ENCODE data around the gene RXFP4. TPM values are rescaled to one million over a fixed set of nuclear protein-coding genes. Genes with fewer than 3 reads are reported as not detected.

RXFP4 gene
- polyA plus RNA-seq, 1 of the 3 experiments (the other 2 are of a cell fraction), result not detected

DNA sequence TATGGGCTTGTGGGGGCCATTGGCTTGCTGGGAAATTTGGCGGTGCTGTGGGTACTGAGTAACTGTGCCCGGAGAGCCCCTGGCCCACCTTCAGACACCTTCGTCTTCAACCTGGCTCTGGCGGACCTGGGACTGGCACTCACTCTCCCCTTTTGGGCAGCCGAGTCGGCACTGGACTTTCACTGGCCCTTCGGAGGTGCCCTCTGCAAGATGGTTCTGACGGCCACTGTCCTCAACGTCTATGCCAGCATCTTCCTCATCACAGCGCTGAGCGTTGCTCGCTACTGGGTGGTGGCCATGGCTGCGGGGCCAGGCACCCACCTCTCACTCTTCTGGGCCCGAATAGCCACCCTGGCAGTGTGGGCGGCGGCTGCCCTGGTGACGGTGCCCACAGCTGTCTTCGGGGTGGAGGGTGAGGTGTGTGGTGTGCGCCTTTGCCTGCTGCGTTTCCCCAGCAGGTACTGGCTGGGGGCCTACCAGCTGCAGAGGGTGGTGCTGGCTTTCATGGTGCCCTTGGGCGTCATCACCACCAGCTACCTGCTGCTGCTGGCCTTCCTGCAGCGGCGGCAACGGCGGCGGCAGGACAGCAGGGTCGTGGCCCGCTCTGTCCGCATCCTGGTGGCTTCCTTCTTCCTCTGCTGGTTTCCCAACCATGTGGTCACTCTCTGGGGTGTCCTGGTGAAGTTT lies 550 bp downstream of the RXFP4 start:
- Histone ChIP-seq H3K27me3 (ENCODE audit: insufficient read depth) (no peaks in the 10 kb centered on the region), H3F3A (replicated peaks; ENCODE audit: insufficient read depth) (peaks cover 52% of the 10 kb centered on the region), H3K79me2 (ENCODE audit: insufficient read depth) (no peaks in the 10 kb centered on the region), H3K27ac (ENCODE audit: low read depth in 2 of 2, low read length in 1 of 2) (peak overlapping the region in 1 of 2 experiments; percentile 71; a peak in 1 of 4 replicates), H3K36me3 (replicated peaks in 1 of 2; ENCODE audit: control insufficient read depth in 1 of 2, insufficient read depth in 2 of 2, low read length in 1 of 2) (peaks cover 9 to 13% of the 10 kb centered on the region in 2 experiments), H3K4me3 (ENCODE audit: low read depth in 2 of 2, low read length in 1 of 2) (no peak overlapping the region), H3K9me3 (no peaks in the 10 kb centered on the region), H3K4me2 (no peak overlapping the region), H4K20me1 (ENCODE audit: insufficient read depth) (no peaks in the 10 kb centered on the region), H2AFZ (ENCODE audit: low read depth) (no peak overlapping the region), H3K9me2 (no peaks in the 10 kb centered on the region), H3K9ac (no peak overlapping the region), H3K4me1 (ENCODE audit: control insufficient read depth in 1 of 2, insufficient read depth in 2 of 2, low read depth in 1 of 2, low read length in 1 of 2) (peaks cover 17 to 23% of the 10 kb centered on the region in 2 experiments)
- POLR2A ChIA-PET, result no interaction called here
- 92% methylated on average over 16 of the region's 29 CpGs for WGBS (ENCODE audit: low lambda C conversion rate)
- CTCF ChIA-PET, result interaction anchor here (2.5 kb wide), 1 partner anchor 47 kb away, joined by 18 read pairs; no protein-coding TSS in a partner anchor
- TF ChIP-seq, protein P1, sequence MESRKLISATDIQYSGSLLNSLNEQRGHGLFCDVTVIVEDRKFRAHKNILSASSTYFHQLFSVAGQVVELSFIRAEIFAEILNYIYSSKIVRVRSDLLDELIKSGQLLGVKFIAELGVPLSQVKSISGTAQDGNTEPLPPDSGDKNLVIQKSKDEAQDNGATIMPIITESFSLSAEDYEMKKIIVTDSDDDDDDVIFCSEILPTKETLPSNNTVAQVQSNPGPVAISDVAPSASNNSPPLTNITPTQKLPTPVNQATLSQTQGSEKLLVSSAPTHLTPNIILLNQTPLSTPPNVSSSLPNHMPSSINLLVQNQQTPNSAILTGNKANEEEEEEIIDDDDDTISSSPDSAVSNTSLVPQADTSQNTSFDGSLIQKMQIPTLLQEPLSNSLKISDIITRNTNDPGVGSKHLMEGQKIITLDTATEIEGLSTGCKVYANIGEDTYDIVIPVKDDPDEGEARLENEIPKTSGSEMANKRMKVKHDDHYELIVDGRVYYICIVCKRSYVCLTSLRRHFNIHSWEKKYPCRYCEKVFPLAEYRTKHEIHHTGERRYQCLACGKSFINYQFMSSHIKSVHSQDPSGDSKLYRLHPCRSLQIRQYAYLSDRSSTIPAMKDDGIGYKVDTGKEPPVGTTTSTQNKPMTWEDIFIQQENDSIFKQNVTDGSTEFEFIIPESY (IDR thresholded peaks at IDR 0.05; ENCODE audit: borderline replicate concordance, low read depth), result no peak
- 0 out of 2 replicates have a peak, but pooled peaks have one; percentile 3 for TF ChIP-seq POLR2AphosphoS5 (IDR thresholded peaks at IDR 0.05; ENCODE audit: low read depth, low read length)
- no peak for DNase-seq

GRCh38 chr1:155942578-155943141 lies 1.2 kb downstream of the RXFP4 start:
- DNase-seq, result peak; percentile 19
- no peak for TF ChIP-seq GATA2 (CRISPR knock-in tag; IDR thresholded peaks at IDR 0.05)
- no peak for TF ChIP-seq GABPA (IDR thresholded peaks at IDR 0.05; ENCODE audit: low read depth)
- TF ChIP-seq USF1 (IDR thresholded peaks at IDR 0.05; ENCODE audit: borderline replicate concordance, low read depth), result no peak
- no peak for TF ChIP-seq JUND (IDR thresholded peaks at IDR 0.05)
- TF ChIP-seq, protein P2, sequence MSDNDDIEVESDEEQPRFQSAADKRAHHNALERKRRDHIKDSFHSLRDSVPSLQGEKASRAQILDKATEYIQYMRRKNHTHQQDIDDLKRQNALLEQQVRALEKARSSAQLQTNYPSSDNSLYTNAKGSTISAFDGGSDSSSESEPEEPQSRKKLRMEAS (IDR thresholded peaks at IDR 0.05; ENCODE audit: low read depth), result no peak
- TF ChIP-seq CHD2 (IDR thresholded peaks at IDR 0.05; ENCODE audit: low read length, partially characterized antibody), result no peak
- TF ChIP-seq, protein P3, sequence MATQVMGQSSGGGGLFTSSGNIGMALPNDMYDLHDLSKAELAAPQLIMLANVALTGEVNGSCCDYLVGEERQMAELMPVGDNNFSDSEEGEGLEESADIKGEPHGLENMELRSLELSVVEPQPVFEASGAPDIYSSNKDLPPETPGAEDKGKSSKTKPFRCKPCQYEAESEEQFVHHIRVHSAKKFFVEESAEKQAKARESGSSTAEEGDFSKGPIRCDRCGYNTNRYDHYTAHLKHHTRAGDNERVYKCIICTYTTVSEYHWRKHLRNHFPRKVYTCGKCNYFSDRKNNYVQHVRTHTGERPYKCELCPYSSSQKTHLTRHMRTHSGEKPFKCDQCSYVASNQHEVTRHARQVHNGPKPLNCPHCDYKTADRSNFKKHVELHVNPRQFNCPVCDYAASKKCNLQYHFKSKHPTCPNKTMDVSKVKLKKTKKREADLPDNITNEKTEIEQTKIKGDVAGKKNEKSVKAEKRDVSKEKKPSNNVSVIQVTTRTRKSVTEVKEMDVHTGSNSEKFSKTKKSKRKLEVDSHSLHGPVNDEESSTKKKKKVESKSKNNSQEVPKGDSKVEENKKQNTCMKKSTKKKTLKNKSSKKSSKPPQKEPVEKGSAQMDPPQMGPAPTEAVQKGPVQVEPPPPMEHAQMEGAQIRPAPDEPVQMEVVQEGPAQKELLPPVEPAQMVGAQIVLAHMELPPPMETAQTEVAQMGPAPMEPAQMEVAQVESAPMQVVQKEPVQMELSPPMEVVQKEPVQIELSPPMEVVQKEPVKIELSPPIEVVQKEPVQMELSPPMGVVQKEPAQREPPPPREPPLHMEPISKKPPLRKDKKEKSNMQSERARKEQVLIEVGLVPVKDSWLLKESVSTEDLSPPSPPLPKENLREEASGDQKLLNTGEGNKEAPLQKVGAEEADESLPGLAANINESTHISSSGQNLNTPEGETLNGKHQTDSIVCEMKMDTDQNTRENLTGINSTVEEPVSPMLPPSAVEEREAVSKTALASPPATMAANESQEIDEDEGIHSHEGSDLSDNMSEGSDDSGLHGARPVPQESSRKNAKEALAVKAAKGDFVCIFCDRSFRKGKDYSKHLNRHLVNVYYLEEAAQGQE (IDR thresholded peaks at IDR 0.05; ENCODE audit: low read depth, low read length), result no peak
- TF ChIP-seq RCOR1 (IDR thresholded peaks at IDR 0.05; ENCODE audit: low read length), result no peak
- TF ChIP-seq FOXJ3 (CRISPR knock-in tag; IDR thresholded peaks at IDR 0.05), result no peak
- TF ChIP-seq SMC3 (IDR thresholded peaks at IDR 0.05; ENCODE audit: low read depth, low read length), result no peak
- no peak for TF ChIP-seq TCF12 (IDR thresholded peaks at IDR 0.05)

More at GRCh38 chr1:155942578-155943141, 1.2 kb downstream of the RXFP4 start:
- POLR2A ChIA-PET, result no interaction called here
- WGBS (ENCODE audit: low lambda C conversion rate), result 94% methylated on average over 1 of the region's 11 CpGs
- Histone ChIP-seq H3K9ac (no peak overlapping the region), H3K36me3 (replicated peaks in 1 of 2; ENCODE audit: control insufficient read depth in 1 of 2, insufficient read depth in 2 of 2, low read length in 1 of 2) (peaks cover 16 to 18% of the 10 kb centered on the region in 2 experiments), H3K4me2 (no peak overlapping the region), H3K79me2 (ENCODE audit: insufficient read depth) (no peaks in the 10 kb centered on the region), H3K27ac (ENCODE audit: low read depth in 2 of 2, low read length in 1 of 2) (peak overlapping the region in 1 of 2 experiments; percentile 10; a peak in 1 of 4 replicates), H4K20me1 (ENCODE audit: insufficient read depth) (no peaks in the 10 kb centered on the region), H2AFZ (ENCODE audit: low read depth) (no peak overlapping the region), H3K27me3 (ENCODE audit: insufficient read depth) (no peaks in the 10 kb centered on the region), H3K4me1 (ENCODE audit: control insufficient read depth in 1 of 2, insufficient read depth in 2 of 2, low read depth in 1 of 2, low read length in 1 of 2) (peaks cover 17 to 23% of the 10 kb centered on the region in 2 experiments), H3F3A (replicated peaks; ENCODE audit: insufficient read depth) (peaks cover 58% of the 10 kb centered on the region), H3K9me3 (no peaks in the 10 kb centered on the region), H3K4me3 (ENCODE audit: low read depth in 2 of 2, low read length in 1 of 2) (no peak overlapping the region), H3K9me2 (no peaks in the 10 kb centered on the region)
- CTCF ChIA-PET, result interaction anchor here (1.0 to 2.5 kb wide), 3 partner anchors 47 to 83 kb away, joined by 3 to 18 read pairs (median 3); no protein-coding TSS in a partner anchor
